Placental epithelial cell (primary cell): Measurements from ENCODE around the gene ERCC6. TPM values are rescaled to one million over a fixed set of nuclear protein-coding genes. Genes with fewer than 3 reads are reported as not detected.

Experiments
- total RNA-seq: library from RNA; depleted of rRNA; stranded (reverse); fragments of >200 nt; gene quantifications from 2 replicates; pipeline ENCODE4 v1.2.3, GENCODE V29; 2012

The ERCC6 gene
- total RNA-seq: 119 and 212 TPM in 2 replicates

DNA sequence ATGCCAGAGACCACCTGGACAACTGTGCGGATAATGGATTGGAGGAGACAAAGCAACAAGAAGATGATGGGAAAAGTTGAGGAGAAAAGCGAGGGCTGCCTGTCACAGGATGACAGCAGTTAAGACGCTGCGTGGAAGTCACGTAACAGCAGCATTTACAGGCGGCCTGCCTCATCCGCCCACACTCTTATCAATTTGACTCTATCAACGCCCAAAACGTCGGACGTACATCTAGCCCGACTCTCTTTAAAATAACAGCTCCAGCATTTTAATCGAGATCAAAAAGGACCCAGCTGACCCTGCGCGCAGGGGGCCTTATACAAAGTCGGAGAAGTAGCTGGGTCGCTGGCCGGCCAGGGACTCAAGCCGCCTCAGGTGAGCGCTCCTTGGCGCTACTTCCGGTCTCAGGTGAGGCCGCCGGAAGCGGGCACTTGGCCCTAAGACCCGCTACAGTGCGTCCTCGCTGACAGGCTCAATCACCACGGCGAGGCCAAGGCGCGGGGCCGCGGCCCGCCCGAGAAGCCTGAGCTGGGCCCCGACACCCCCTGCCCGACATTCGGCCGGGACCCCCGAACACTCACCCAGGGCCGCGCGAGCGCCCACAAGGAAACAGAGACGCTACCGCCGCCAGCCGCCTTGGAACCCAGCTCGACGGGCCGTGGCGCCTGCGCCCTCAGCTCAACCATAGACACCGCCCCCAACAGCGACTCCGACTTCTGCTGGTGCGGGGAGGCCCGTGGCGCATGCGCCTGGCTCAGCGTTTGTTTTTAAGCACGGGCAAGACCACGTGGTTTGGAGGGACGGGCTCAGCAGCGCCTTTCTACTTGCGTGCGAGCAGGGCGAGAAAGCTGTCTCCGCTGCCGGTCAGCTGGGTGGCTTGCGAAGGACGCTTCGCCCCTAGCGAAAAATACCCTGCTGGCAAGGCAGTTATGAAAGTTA lies at the start of gene ERCC6:
TSS of gene ERCC6 (minus strand) at position 741 of the 939 bp plus-strand sequence.

Other genes starting within 250 kb of the ERCC6 start
- not detected in 2 replicates for gene C10orf71, start 240.0 kb downstream of the ERCC6 start, total RNA-seq
- gene DRGX, start 143.0 kb downstream of the ERCC6 start, total RNA-seq: not detected in 2 replicates
- 44.6 and 59.7 TPM in 2 replicates for gene SLC18A3, start 71.2 kb upstream of the ERCC6 start, total RNA-seq
- 1.1 and 2.0 TPM in 2 replicates for gene CHAT, start 74.9 kb upstream of the ERCC6 start, total RNA-seq
- not detected in 2 replicates for gene C10orf53, start 140.5 kb upstream of the ERCC6 start, total RNA-seq
- 0.39 and 0.98 TPM in 2 replicates for gene OGDHL, start 223.2 kb upstream of the ERCC6 start, total RNA-seq